ENCODE results near the gene FGF5. TPM values are rescaled to one million over a fixed set of nuclear protein-coding genes. Genes with fewer than 3 reads are reported as not detected.

The FGF5 gene
- total RNA-seq, 2 donors from 2014 or later = 0.30 to 1.5 TPM

- intact Hi-C loops (cut with DNase I) = no loop called here
- TF ChIP-seq, protein P1, sequence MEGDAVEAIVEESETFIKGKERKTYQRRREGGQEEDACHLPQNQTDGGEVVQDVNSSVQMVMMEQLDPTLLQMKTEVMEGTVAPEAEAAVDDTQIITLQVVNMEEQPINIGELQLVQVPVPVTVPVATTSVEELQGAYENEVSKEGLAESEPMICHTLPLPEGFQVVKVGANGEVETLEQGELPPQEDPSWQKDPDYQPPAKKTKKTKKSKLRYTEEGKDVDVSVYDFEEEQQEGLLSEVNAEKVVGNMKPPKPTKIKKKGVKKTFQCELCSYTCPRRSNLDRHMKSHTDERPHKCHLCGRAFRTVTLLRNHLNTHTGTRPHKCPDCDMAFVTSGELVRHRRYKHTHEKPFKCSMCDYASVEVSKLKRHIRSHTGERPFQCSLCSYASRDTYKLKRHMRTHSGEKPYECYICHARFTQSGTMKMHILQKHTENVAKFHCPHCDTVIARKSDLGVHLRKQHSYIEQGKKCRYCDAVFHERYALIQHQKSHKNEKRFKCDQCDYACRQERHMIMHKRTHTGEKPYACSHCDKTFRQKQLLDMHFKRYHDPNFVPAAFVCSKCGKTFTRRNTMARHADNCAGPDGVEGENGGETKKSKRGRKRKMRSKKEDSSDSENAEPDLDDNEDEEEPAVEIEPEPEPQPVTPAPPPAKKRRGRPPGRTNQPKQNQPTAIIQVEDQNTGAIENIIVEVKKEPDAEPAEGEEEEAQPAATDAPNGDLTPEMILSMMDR (IDR thresholded peaks at IDR 0.05) = no peak
- Histone ChIP-seq H3K9ac (ENCODE audit: low read depth in 2 of 2, low read length in 2 of 2) (no peak overlapping the region), H3K36me3 (no peaks in the 10 kb centered on the region), H3K9me3 (no peaks in the 10 kb centered on the region), H3K4me3 (no peak overlapping the region), H3K27ac (no peak overlapping the region), H3K4me1 (no peaks in the 10 kb centered on the region), H3K27me3 (no peaks in the 10 kb centered on the region)
- no peak for DNase-seq
Observed at GRCh38 chr4:80226094-80226493, 40.4 kb upstream of the FGF5 start.

- Histone ChIP-seq H3K27ac (no peak overlapping the region), H3K27me3 (no peaks in the 10 kb centered on the region)
- no peak for DNase-seq
Observed at GRCh38 chr4:80228460-80228859, 38.0 kb upstream of the FGF5 start.

DNA sequence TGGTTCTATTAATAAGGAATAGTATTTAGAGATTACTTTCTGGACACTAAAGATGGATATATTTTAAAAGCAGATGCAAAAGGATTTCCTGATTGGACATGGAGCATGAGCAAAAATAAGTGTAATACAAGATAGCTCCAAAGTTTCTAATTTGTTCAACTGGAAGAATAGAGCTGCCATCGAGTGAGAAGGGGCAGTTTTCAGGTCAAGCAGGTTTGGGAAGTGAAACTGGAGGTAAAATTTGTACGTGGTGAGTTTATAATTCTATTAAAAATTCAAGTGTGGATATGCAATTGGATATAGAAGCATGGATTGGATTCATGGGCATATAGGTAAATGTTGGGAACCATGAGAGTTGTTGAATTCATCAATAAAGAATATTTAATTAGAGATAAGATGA is 37.3 kb upstream of the FGF5 start:
- Histone ChIP-seq H3K4me1 (no peaks in the 10 kb centered on the region), H3K9ac (ENCODE audit: low read depth in 2 of 2, low read length in 2 of 2) (no peak overlapping the region), H3K9me3 (no peaks in the 10 kb centered on the region), H3K4me3 (no peak overlapping the region), H3K36me3 (no peaks in the 10 kb centered on the region), H3K27ac (no peak overlapping the region), H3K27me3 (no peaks in the 10 kb centered on the region)
- TF ChIP-seq, protein P1 (IDR thresholded peaks at IDR 0.05) = no peak
- DNase-seq = no peak
- intact Hi-C loops (cut with DNase I) = no loop called here

More at GRCh38 chr4:80228460-80228859, 38.0 kb upstream of the FGF5 start:
- TF ChIP-seq, protein P1 (IDR thresholded peaks at IDR 0.05) = no peak
- Histone ChIP-seq H3K4me1 (no peaks in the 10 kb centered on the region), H3K9ac (ENCODE audit: low read depth in 2 of 2, low read length in 2 of 2) (no peak overlapping the region), H3K4me3 (no peak overlapping the region), H3K9me3 (no peaks in the 10 kb centered on the region), H3K36me3 (no peaks in the 10 kb centered on the region)
- intact Hi-C loops (cut with DNase I) = no loop called here

DNA sequence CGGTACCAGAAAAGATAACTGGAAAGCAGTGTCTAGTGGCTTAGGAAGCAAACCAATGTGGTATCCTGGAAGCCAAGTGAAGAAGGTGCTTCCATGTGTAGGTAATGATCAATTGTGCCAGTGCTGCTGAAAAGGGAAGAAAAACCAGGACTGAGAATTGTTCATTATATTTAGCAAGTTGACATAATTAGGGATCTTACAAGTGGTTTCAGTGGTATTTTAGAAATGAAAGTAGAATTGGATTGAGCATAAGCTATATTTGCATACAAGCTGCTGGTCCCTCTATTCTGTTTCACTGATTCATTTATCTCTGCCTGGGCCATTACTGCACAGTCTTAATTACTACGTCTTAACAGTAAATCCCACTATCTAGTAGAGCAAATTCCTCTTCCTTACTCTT is 36.9 kb upstream of the FGF5 start:
- Histone ChIP-seq H3K27me3 (no peaks in the 10 kb centered on the region), H3K27ac (no peak overlapping the region), H3K9ac (ENCODE audit: low read depth in 2 of 2, low read length in 2 of 2) (no peak overlapping the region), H3K4me3 (no peak overlapping the region), H3K9me3 (no peaks in the 10 kb centered on the region), H3K36me3 (no peaks in the 10 kb centered on the region), H3K4me1 (no peaks in the 10 kb centered on the region)
- TF ChIP-seq, protein P1 (IDR thresholded peaks at IDR 0.05) = no peak
- intact Hi-C loops (cut with DNase I) = no loop called here
- no peak for DNase-seq

- Histone ChIP-seq H3K9ac (ENCODE audit: low read depth in 2 of 2, low read length in 2 of 2) (no peak overlapping the region), H3K4me1 (no peaks in the 10 kb centered on the region), H3K4me3 (no peak overlapping the region), H3K9me3 (no peaks in the 10 kb centered on the region), H3K36me3 (no peaks in the 10 kb centered on the region), H3K27me3 (no peaks in the 10 kb centered on the region), H3K27ac (no peak overlapping the region)
- intact Hi-C loops (cut with DNase I) = no loop called here
- TF ChIP-seq, protein P1 (IDR thresholded peaks at IDR 0.05) = no peak
- DNase-seq = no peak
Observed at GRCh38 chr4:80231180-80231579, 35.3 kb upstream of the FGF5 start.
